Mesothelial cell of epicardium (in vitro differentiated cells): ENCODE results near the gene UNC119B. TPM values are rescaled to one million over a fixed set of nuclear protein-coding genes. Genes with fewer than 3 reads are reported as not detected.

Source experiments
- DNase-seq, 2 experiments: peaks; one replicate each; pipeline ENCODE4 v3.0.0; 2021; ENCODE audit warnings: low spot score in 2 of 2; ENCODE audit not compliant: unreplicated experiment in 2 of 2
- H3K27ac Mint-ChIP-seq: 2 replicates; pipeline ENCODE4 v1.8.0; 2021; ENCODE audit warnings: mixed read lengths
- H3K27me3 Mint-ChIP-seq: 2 replicates; pipeline ENCODE4 v1.8.0; 2021; ENCODE audit warnings: low read depth, mixed read lengths
- H3K36me3 Mint-ChIP-seq: 2 replicates; pipeline ENCODE4 v1.8.0; 2021; ENCODE audit warnings: mixed read lengths
- H3K4me1 Mint-ChIP-seq: 2 replicates; pipeline ENCODE4 v1.8.0; 2021; ENCODE audit warnings: mixed read lengths
- H3K4me3 Mint-ChIP-seq: 2 replicates; pipeline ENCODE4 v1.8.0; 2021; ENCODE audit warnings: mild to moderate bottlenecking, moderate library complexity, mixed read lengths
- H3K9me3 Mint-ChIP-seq: 2 replicates; pipeline ENCODE4 v1.8.0; 2021; ENCODE audit warnings: mixed read lengths
- total RNA-seq: library from RNA; stranded (reverse); gene quantifications from 3 replicates; pipeline ENCODE4 v1.2.1, GENCODE V29; 2021
- TF ChIP-seq, protein P1 (sequence below): fragments of 200-600 bp; sonication (generic); IDR thresholded peaks from one replicate; pipeline ENCODE4 v1.5.0; 2021; ENCODE audit warnings: antibody characterized with exemption; ENCODE audit not compliant: unreplicated experiment

The UNC119B gene
- total RNA-seq, 1 donor from 2014 or later: 35.0 TPM

DNA sequence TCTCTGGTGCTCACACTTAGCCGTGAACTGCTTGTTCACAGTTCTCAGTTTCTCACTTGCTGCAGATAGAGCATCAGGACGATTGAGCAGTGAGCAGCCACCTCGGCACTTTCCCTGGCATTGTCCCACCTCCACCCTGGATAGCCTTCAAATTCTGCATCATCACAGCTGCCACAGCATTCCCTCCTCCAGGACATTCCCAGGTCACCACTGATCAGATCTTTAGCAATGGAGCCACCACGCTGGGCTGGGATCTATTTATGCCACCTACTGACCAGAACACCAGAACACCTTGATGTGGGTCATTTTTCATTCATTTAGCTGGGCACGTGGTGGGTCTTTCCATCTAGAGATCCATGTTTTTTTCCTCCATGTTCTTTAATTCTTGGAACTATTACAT is 39.0 kb downstream of the UNC119B start:
- peaks cover 3% of the 10 kb centered on the region for H3K9me3 Mint-ChIP-seq
- no peaks in the 10 kb centered on the region for H3K36me3 Mint-ChIP-seq
- no peaks in the 10 kb centered on the region for H3K4me1 Mint-ChIP-seq
- TF ChIP-seq, protein P1, sequence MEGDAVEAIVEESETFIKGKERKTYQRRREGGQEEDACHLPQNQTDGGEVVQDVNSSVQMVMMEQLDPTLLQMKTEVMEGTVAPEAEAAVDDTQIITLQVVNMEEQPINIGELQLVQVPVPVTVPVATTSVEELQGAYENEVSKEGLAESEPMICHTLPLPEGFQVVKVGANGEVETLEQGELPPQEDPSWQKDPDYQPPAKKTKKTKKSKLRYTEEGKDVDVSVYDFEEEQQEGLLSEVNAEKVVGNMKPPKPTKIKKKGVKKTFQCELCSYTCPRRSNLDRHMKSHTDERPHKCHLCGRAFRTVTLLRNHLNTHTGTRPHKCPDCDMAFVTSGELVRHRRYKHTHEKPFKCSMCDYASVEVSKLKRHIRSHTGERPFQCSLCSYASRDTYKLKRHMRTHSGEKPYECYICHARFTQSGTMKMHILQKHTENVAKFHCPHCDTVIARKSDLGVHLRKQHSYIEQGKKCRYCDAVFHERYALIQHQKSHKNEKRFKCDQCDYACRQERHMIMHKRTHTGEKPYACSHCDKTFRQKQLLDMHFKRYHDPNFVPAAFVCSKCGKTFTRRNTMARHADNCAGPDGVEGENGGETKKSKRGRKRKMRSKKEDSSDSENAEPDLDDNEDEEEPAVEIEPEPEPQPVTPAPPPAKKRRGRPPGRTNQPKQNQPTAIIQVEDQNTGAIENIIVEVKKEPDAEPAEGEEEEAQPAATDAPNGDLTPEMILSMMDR: no peak
- no peak for DNase-seq
- H3K27me3 Mint-ChIP-seq: no peaks in the 10 kb centered on the region
- H3K27ac Mint-ChIP-seq: no peak overlapping the region
- no peak overlapping the region for H3K4me3 Mint-ChIP-seq

DNA sequence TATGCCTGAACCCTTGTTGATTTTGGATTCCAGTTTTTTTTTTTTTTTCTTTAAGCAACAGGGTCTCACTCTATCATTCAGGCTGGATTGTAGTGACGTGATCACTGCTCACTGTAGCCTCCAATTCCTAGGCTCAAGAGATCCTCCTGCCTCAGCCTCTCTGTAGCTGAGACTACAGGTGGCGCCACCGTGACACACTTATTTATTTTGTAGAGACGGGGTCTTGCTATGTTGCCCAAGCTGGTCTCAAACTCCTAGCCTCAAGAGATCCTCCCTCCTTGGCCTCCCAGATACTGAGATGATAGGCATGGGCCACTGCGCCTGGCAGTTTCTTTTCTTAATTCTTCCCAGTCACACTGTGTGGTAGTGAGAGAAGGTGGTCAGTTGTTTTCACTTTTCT is 40.5 kb downstream of the UNC119B start:
- Mint-ChIP-seq H3K27me3 (no peaks in the 10 kb centered on the region), H3K4me1 (no peaks in the 10 kb centered on the region), H3K4me3 (no peak overlapping the region), H3K36me3 (peaks cover 4% of the 10 kb centered on the region), H3K27ac (no peak overlapping the region), H3K9me3 (peaks cover 13% of the 10 kb centered on the region)
- TF ChIP-seq, protein P1: no peak
- DNase-seq: no peak

DNA sequence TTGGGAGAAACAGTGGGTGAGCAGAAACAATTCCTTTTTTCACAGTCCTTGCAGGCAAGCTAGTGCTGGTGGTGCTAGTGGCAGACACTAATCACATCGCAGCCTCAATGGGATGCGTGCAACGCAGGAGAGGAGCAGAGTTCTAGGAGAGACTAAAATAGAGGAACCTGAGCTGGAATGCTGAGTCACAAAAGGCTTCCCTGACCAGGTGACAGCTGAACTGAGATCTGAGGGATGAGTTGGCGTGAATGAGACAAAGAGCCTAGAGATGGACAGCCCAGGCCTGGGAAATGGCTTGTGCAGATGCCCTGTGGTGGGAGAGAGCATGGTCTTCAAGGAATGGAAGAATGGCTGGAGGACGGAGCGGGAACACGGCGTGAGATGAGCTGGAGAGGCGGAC is 41.1 kb downstream of the UNC119B start:
- Mint-ChIP-seq H3K36me3 (peaks cover 4% of the 10 kb centered on the region), H3K27ac (no peak overlapping the region), H3K27me3 (no peaks in the 10 kb centered on the region), H3K4me3 (no peak overlapping the region), H3K4me1 (no peaks in the 10 kb centered on the region), H3K9me3 (peaks cover 13% of the 10 kb centered on the region)
- DNase-seq: no peak
- TF ChIP-seq, protein P1: no peak

DNA sequence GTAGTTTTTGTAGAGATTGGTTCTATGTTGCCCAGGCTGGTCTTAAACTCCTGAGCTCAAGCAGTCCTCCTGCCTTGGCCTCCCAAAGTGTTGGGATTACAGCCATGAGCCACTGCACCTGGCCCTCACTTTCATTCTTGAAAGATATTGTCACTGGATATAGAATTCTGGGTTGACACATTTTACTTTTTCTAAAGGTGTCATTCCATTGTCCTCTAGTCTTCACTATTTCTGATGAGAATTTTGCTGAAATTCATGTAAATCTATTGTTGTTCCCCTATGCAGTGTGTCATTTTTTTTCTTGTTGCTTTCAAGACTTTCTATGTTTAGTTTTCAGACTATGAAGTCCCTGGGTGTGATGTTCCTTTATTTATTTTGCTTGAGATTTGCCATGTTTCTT is 44.5 kb downstream of the UNC119B start:
- H3K9me3 Mint-ChIP-seq: peaks cover 13% of the 10 kb centered on the region
- DNase-seq: no peak
- no peak overlapping the region for H3K4me3 Mint-ChIP-seq
- no peak overlapping the region for H3K27ac Mint-ChIP-seq
- TF ChIP-seq, protein P1: no peak
- peaks cover 8% of the 10 kb centered on the region for H3K4me1 Mint-ChIP-seq
- peaks cover 10% of the 10 kb centered on the region for H3K36me3 Mint-ChIP-seq
- no peaks in the 10 kb centered on the region for H3K27me3 Mint-ChIP-seq

DNA sequence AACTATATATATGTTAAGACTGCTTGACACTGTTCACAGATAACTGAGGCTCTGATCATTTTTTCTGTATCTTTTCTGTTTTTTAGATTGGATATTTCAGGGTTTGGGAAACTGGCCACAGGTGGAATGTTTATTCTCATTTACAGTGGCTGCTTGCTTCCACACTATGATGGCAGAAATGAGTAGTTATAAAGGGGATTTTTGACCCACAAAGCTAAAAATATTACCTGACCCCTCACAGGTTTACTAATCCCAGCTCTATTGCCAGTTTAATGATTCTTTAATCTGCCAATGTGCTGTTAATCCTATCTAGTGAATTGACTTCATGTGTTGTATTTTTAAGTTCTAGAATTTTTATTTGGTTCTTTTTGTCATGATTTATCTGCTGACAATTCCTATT is 45.0 kb downstream of the UNC119B start:
- H3K36me3 Mint-ChIP-seq: peaks cover 12% of the 10 kb centered on the region
- TF ChIP-seq, protein P1: no peak
- H3K4me3 Mint-ChIP-seq: no peak overlapping the region
- peaks cover 12% of the 10 kb centered on the region for H3K4me1 Mint-ChIP-seq
- DNase-seq: no peak
- peaks cover 13% of the 10 kb centered on the region for H3K9me3 Mint-ChIP-seq
- H3K27me3 Mint-ChIP-seq: no peaks in the 10 kb centered on the region
- H3K27ac Mint-ChIP-seq: no peak overlapping the region

DNA sequence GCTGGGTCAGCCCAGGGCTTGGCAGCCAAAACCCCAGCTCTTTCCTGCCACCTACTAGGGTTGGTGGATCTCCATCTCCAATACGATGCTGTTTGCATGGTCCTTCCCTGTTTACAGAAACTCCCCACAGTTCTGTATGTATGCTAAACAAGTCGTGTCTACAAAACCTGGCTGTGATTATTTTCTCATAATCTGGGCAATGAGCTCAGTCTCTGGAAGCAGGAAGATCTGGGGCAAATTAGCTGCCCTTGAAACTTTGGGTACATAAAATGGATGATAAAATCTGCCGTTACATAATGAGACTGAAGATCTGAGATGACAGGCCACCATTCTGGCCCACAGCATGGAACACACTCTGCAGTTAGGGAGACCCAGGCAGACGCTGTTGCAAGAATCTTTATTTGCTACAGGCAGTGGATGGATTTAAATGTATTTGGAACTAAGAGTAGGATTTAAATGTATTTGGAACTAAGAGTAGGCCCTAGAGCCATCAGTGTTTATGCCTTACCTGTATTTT is 47.0 kb downstream of the UNC119B start:
- TF ChIP-seq, protein P1: no peak
- no peak for DNase-seq
- Mint-ChIP-seq H3K9me3 (peaks cover 13% of the 10 kb centered on the region), H3K27ac (no peak overlapping the region), H3K4me1 (peaks cover 32% of the 10 kb centered on the region), H3K36me3 (peaks cover 17% of the 10 kb centered on the region), H3K27me3 (no peaks in the 10 kb centered on the region), H3K4me3 (no peak overlapping the region)
